GM12865 (cell line): Measurements from ENCODE around the gene BCKDHB.

Experiments
- DNase-seq: peaks from one replicate; pipeline ENCODE4 v3.0.0; 2010; ENCODE audit warnings: low read depth
- H3K4me3 ChIP-seq: 2 replicates; pipeline ENCODE4 v1.5.1; 2011; ENCODE audit warnings: mild to moderate bottlenecking, low read depth, low read length, control low read depth
- TF ChIP-seq, protein P1 (sequence below): IDR thresholded peaks from 2 replicates; pipeline ENCODE4 v1.5.1; 2011; ENCODE audit warnings: low read length, control low read depth, low read depth, inconsistent platforms; ENCODE audit not compliant: insufficient read depth; ENCODE audit errors: missing control alignments

BCKDHB gene

DNA sequence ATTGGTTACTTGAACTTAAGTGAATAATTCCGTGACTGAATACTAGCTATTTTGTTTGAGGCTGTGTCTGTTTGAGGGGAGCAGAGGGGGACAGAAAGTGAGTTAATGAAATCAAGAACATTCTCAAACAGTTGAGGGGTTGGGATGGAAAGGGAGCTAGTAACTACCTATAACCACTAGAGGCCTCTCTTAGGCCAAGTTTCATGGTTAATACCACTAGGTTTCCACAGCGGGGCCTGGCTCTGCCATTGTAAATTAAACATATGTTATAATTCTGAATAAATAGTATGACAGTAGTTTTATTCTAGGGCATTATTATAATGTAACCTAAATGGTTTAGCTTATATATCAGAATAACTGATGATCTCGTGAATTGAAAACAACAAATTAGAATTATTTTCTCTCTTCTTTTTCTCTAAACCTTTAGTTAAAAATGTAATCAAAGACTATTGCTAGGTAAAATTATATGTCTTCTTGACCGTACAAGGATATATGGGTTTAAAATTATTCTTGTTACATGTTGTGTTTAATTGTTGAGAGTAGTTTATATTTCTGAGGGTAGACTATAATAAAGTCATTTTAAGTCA lies 108.1 kb downstream of the BCKDHB start:
- DNase-seq, result peak; percentile 47
- TF ChIP-seq, protein P1, sequence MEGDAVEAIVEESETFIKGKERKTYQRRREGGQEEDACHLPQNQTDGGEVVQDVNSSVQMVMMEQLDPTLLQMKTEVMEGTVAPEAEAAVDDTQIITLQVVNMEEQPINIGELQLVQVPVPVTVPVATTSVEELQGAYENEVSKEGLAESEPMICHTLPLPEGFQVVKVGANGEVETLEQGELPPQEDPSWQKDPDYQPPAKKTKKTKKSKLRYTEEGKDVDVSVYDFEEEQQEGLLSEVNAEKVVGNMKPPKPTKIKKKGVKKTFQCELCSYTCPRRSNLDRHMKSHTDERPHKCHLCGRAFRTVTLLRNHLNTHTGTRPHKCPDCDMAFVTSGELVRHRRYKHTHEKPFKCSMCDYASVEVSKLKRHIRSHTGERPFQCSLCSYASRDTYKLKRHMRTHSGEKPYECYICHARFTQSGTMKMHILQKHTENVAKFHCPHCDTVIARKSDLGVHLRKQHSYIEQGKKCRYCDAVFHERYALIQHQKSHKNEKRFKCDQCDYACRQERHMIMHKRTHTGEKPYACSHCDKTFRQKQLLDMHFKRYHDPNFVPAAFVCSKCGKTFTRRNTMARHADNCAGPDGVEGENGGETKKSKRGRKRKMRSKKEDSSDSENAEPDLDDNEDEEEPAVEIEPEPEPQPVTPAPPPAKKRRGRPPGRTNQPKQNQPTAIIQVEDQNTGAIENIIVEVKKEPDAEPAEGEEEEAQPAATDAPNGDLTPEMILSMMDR, result peak; percentile 73
- H3K4me3 ChIP-seq, result no peak overlapping the region

DNA sequence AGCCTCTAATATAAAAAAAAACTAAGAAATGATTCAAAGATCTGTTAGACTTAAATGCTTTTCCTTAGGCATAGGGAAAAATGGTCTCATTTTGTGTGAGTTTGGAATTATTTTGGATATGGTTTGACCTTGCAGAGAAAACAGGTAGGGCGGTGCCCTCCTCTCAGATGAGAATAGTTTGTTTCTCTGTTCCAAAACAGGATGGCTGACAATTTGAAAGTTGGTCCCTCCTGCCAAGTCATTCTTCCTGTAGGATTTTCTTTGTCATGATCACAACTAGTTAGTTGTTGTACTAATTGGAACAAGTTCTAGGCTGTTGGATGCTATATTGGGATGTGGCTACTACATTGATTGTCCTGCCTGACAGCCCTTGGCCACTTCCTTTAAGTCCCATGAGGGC lies 108.6 kb downstream of the BCKDHB start:
- no peak for DNase-seq
- no peak overlapping the region for H3K4me3 ChIP-seq
- TF ChIP-seq, protein P1, result no peak

DNA sequence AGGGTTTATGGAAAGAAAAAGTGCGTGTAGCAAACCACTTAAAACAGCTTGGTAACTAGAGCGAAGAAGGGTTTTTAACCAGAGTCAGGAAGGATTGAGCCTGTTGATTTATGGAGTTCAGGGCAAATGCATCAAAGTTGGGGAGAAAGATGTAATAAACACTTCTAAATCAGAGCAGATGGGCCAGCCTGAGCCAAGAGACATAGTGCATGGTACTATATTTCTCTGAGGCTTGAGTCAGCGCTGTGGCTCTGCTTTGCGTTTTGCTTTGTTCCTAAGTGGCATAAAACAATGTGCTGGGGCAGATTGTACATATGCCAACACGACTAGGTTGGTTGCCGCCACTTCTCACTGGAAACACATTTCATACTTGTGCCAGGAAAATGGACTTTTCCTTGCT lies 111.3 kb downstream of the BCKDHB start:
- TF ChIP-seq, protein P1, result no peak
- H3K4me3 ChIP-seq, result no peak overlapping the region

DNA sequence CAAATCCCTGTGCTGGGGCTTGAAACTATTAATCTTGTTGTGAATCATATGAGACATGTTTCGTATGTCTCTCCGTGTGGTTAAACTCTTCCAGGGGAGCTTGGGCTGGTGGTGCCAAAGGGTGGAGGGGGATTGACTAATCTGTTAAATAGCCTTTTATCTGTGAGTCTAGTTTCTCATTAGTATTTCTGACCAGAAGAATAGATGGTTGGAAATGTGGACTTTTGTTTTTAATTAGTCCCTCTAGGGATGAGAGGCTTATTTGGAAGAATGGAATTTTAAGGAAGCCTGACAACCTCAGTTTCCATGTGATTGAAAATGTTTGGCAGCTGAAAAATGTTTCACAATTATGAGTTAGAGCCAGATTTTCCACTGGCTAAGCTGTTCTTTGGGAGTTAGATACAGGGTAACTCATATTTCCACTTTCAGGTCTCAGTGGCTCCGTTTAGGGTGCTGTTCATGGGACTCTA lies 117.3 kb downstream of the BCKDHB start:
- no peak for DNase-seq
- no peak overlapping the region for H3K4me3 ChIP-seq
- TF ChIP-seq, protein P1, result no peak

More for the DNA sequence above, 111.3 kb downstream of the BCKDHB start:
- no peak for DNase-seq

DNA sequence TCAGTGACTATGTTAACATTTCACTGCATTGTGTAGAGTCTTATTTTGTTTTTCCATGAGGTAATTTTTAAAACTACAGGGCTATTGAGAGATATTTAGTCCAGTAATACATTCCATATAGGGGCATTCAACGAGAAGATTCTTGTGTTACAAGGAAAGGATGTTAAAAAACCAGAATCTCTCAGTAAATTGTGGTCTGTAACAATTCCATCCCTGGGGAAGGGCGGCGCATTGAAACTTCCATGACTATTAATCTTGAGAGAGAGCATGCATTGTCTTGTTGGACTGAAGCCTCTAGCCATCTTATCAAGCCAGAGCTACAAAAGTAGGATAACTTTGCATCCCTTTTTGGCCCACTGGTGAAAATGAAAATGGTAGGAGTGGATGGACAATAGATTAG lies 119.7 kb downstream of the BCKDHB start:
- H3K4me3 ChIP-seq, result no peak overlapping the region
- TF ChIP-seq, protein P1, result no peak
- DNase-seq, result no peak

DNA sequence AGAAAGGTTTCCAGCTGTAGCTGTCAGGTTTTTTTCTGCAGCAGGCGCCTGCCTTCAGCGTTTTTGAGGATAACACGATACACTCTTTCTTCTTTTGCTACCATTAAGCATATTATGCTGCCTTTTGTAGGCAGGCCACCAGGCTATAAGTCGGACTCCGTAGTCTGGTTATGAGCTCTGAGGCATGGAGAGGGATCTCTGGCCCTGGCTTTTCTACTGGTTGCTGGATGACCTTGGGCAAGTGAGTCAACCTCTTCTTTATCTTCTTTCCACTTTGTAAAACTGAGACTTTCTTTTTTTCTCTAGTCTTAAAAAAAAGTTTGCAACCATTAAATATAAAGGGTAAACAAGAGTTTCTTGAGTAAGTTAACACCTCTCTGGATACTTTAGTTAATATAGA lies 120.2 kb downstream of the BCKDHB start:
- no peak for DNase-seq
- no peak overlapping the region for H3K4me3 ChIP-seq
- TF ChIP-seq, protein P1, result no peak

DNA sequence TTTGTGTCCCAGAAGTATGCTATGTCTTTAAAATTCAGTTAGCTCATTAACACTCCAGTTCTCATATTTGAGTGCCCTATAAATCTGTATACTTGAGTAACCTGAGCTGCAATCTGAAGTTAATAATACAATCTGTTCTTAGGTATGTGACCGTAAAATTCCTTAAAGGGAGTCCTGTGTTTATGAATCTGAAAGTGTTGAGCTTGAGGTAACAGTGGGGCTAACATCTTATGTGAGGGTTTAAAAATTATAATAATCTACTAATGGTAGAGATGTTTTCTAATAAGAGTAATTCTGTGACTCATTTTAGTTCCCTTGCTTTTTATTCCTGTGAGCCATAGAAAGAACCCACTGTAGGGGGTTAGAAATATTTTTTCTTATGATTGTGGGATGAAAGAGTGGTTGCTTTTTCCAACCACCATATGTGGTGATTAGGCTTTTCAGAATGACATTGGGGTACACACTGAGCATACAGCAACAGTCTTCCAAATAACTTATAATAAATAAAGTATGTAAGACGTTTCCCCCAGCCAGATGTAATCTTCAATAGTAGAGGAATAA lies 121.2 kb downstream of the BCKDHB start:
- TF ChIP-seq, protein P1, result no peak
- H3K4me3 ChIP-seq, result no peak overlapping the region
- DNase-seq, result no peak
